ENCODE results near the gene CRISP1. TPM values are rescaled to one million over a fixed set of nuclear protein-coding genes. Genes with fewer than 3 reads are reported as not detected.
"Not testable (repeated sequence)": the region's sequence is repeated elsewhere in the genome, so short reads cannot be mapped to it uniquely, and the experiment has no call there.

Gene CRISP1, protein sequence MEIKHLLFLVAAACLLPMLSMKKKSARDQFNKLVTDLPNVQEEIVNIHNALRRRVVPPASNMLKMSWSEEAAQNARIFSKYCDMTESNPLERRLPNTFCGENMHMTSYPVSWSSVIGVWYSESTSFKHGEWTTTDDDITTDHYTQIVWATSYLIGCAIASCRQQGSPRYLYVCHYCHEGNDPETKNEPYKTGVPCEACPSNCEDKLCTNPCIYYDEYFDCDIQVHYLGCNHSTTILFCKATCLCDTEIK
- not detected in 2 replicates for total RNA-seq

GRCh38 chr6:49866485-49866943 lies at the start of gene CRISP1:
Gene CRISP1, minus strand, starts transcription at chr6:49866535. Its CDS starts 9,135 bp downstream, at chr6:49857400.
- DNase-seq (ENCODE audit: low read depth, low spot score): no peak

GRCh38 chr6:49915035-49915434 lies 48.7 kb upstream of the CRISP1 start:
- DNase-seq (ENCODE audit: low read depth, low spot score): no peak

DNA sequence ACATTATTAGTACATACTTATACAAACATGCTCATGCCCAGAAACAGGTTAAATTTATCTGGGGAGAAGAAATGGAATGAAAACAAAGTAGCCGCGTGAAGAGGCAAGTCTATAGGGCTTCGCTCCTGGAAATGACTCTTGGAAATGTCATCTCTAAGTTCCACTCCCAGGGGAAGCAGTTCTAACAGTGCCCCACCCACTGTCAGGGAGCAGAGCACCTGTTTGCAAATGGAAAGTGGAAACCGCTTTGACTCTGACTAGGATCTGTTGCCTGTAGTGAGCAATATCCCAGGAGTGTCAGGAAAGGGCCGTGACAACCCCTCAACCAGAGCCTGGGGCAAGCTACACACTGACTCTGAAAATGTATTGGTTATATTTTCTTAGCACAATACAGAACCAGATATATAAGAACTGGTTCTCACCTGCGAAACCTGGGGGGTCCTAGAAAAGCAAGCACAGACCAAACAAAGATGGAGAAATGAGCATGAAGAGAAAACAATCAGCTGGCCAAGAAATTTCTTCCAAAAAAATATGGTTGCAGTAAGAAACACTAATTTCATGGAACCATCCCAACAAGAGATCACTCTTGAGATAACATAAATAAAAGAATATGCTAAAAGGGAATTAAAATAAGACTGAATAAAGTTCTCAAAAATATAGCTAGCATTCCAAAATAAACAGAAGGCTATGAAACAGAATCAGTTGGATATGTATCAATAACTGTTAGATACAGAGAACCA lies 47.5 kb upstream of the CRISP1 start:
- DNase-seq (ENCODE audit: low read depth, low spot score): no peak

GRCh38 chr6:49912196-49912595 lies 45.9 kb upstream of the CRISP1 start:
- DNase-seq (ENCODE audit: low read depth, low spot score): no peak

DNA sequence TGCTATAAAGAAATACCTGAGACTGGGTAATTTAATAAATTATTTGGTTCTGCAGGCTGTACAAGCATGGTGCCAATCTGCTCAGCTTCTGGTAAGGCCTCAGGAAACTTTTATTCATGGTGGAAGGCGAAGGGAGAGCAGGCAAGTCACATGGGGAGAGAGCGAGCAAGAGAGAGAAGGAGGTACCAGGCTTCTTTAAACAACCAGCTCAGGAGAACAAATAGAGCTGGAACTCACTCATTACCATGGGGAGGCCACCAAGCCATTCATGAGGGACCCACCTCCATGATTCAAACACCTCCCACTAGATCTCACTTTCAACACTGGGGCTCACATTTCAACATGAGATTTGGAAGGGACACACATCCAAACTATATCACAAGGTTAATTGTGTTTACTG lies 44.9 kb upstream of the CRISP1 start:
- no peak for DNase-seq (ENCODE audit: low read depth, low spot score)

- DNase-seq (ENCODE audit: low read depth, low spot score): no peak
Measured at GRCh38 chr6:49909563-49909962, 43.2 kb upstream of the CRISP1 start.

GRCh38 chr6:49906526-49906925 lies 40.2 kb upstream of the CRISP1 start:
- no peak for DNase-seq (ENCODE audit: low read depth, low spot score)

GRCh38 chr6:49905296-49905695 lies 39.0 kb upstream of the CRISP1 start:
- no peak for DNase-seq (ENCODE audit: low read depth, low spot score)

- DNase-seq (ENCODE audit: low read depth, low spot score): no peak
Measured at GRCh38 chr6:49902856-49903255, 36.5 kb upstream of the CRISP1 start.

DNA sequence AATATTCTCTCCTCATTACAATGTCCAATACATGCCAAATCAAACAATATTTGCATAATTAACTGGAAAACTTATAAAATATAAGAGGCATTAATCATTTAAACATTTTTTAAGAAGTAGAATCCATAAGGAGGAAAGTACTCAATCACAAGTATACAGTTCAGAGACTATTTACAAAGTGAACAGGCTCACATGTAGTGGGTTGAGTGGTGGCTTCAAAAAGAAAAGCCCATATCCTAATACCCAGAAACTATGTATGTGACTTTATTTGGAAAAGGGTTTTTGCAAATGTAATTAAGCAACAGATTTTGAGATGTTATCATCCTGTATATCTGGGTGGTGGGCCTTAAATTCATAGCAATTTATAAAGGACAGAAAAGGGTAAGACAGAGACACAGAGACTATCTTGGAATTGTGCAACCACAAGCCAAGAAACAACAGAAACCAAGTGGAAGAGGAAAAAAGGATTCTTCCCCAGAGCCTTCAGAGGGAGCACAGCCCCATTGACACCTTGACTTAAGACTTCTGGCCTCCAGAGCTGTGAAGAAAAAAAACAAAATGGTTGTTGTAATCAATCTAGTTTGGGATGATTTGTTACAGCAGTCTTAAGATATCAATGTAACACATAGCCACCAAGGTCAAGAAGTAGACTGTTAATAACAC lies 32.7 kb upstream of the CRISP1 start:
- DNase-seq (ENCODE audit: low read depth, low spot score): no peak

GRCh38 chr6:49895553-49895952 lies 29.2 kb upstream of the CRISP1 start:
- DNase-seq (ENCODE audit: low read depth, low spot score): not testable (repeated sequence)

- no peak for DNase-seq (ENCODE audit: low read depth, low spot score)
Measured at GRCh38 chr6:49892280-49892679, 25.9 kb upstream of the CRISP1 start.

DNA sequence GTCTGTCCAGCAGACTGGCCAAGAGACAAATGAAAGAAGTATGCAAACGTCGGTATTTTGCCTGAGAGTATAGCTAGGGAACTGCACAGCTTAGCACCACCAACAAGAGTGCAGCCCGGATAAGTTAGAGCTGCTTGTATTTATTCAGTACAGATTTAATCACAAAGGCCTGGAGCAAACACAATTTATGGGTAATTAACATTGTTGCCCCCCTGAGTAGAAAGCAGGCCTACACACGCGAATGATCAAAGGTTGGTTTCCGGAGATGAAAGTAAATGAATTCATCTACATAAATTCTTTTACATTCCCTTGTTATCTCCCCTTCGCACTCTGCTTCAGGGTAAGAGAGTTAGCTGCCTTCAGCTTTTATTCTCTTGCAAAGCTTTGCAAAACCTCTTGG lies 24.7 kb upstream of the CRISP1 start:
- DNase-seq (ENCODE audit: low read depth, low spot score): no peak

GRCh38 chr6:49888742-49889431 lies 22.6 kb upstream of the CRISP1 start:
- no peak for DNase-seq (ENCODE audit: low read depth, low spot score)

DNA sequence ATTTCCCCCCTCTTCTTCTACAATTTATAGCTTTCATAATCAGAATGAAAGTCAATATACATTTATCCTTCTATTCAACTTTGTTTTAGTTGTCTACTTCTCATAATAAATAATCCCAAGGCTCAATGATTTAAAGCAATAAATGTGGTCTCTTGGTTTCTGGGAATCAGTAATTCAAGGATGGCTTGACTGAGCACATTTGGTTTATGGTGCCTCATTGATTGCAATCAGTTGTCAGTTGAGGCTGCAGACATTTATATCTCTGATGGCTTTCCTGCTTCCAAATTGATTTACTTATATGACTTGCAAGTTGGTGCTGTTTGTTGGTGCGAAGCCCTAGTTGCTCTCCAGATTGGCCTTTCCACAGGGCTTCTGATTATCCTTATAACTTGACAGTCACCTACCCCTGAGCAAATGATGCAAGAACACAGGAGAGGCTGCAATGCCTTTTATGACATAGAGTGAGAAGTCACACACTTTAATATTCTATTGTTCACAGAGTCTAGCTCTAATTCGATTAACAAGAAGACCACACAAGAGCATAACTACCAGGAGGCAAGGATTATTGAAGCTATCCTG lies 2.7 kb upstream of the CRISP1 start:
- no peak for DNase-seq (ENCODE audit: low read depth, low spot score)

DNA sequence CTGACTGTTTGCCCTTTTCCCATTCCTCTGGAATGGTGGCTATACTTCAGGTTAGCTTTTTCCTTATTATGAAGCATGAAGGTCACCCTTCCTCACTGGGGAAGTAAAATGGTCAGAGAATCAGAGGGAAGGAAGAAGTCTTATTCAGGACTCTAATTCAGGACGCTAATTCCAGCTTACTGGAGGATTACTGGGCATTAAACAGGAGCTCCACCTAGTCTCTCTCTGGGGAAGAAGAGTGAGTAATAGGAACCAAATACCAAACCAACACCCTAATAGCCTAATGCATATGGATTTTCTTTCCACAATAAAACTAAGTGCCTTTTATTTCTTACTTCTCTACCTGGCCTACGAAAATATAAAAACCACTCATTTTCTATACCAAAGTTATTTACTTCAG lies 10.1 kb downstream of the CRISP1 start:
- DNase-seq (ENCODE audit: low read depth, low spot score): no peak

DNA sequence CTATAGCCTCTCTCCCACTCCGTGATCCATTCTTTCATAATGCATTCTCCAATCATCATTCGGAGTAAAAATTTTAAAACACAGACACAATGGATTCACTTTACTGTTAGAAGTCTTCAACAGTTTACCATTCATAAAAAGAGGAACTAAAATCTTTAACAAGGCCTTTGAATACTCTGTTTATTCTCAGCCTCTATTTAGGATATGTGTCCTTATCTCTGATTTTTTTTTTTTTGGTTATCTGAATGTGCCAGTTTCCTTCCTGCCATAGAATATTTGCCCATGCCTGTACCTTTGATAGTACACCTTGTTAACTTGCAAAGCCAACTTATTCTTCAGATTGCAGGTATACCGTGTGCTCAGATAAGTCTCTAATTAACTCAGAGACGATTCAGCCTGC lies 11.1 kb downstream of the CRISP1 start:
- DNase-seq (ENCODE audit: low read depth, low spot score): no peak

- DNase-seq (ENCODE audit: low read depth, low spot score): no peak
Measured at GRCh38 chr6:49852975-49853374, 13.4 kb downstream of the CRISP1 start.

GRCh38 chr6:49849213-49849907 lies 17.0 kb downstream of the CRISP1 start:
- no peak for DNase-seq (ENCODE audit: low read depth, low spot score)

GRCh38 chr6:49847673-49848072 lies 18.7 kb downstream of the CRISP1 start:
- no peak for DNase-seq (ENCODE audit: low read depth, low spot score)

DNA sequence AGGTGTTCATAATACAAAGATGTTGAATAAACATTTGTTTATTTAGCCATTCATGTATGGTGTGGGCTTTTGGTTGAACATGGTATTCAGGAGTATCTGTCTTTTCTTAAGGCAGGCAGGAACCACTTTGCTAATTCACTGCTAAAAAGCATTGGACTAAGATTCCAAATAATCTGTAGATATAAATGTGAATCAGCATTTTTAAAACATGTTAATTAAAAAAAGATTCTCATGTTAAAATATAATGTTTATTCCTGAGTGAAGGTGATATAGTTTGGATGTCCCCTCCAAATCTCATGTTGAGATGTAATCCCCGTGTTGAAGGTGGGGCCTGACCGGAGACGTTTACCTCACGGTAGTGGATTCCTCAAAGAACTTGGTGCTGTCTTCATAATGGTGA lies 19.3 kb downstream of the CRISP1 start:
- no peak for DNase-seq (ENCODE audit: low read depth, low spot score)
